SKM-1 (cell line): Measurements from ENCODE around the gene NSMF.
"Not testable (repeated sequence)": the region's sequence is repeated elsewhere in the genome, so short reads cannot be mapped to it uniquely, and the experiment has no call there.

Experiments
- DNase-seq: peaks from one replicate; lab custom pipeline; 2025; ENCODE audit not compliant: unreplicated experiment; lab: John Stamatoyannopoulos, UW

Gene NSMF

DNA sequence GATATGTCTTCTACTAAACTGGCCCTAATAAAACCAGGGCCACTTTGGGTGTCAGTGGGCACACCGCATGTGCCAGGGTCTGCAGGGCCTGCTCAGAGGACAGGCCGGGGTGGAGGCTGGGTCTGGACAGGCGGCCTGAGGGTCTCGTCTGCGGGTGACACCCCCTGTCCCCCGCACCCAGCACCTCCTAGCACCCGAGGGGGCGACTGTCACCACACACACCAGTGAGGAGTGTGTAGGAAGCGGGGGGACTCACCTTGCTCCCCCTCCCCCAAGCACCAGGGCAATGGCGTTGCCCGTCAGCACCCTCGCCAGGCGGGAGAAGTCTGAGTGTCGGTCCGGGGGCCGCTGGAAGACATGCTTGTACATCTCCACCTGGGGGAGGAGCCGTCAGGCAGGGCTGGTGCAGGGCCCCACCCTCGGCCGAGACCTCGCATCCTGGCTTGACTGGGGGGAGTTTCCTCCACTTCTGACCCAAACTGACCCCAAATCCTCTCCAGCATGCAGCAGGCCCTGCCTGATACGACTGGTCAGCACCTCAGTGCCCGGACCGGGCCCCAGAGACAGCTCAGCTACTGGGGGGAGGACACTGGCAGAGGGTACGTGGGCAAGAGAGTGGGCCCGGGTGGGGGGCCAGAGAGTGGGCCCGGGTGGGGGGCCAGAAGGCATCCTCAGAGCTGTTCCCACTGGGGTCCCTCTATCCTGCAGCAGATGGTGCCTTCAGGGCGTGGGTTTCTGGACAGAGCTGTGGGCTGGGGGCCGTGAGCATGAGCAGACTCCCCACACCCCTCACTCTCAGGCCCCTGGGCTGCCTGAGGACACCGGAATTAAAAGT is 18.9 kb upstream of the NSMF start:
- DNase-seq: no peak

DNA sequence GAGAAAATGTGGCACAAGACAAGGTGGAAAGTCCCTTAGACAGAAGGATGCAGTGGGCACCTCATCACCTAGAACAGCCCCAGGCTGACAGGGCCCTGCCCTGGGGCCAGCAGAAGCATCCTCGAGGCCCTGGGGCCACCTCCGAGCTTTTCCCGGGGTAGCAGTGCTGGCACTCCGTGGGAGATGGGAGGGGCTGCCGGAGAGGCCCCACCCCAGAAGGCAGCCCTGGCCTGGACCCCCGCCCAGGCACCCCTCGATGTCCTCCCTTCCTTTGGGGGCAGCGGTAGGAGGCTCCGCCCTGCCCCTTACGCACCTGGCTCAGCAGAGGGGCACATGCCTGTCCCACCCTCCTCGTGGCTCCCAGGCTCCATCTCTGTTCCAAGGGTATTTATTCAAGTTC is 17.7 kb upstream of the NSMF start:
- no peak for DNase-seq

DNA sequence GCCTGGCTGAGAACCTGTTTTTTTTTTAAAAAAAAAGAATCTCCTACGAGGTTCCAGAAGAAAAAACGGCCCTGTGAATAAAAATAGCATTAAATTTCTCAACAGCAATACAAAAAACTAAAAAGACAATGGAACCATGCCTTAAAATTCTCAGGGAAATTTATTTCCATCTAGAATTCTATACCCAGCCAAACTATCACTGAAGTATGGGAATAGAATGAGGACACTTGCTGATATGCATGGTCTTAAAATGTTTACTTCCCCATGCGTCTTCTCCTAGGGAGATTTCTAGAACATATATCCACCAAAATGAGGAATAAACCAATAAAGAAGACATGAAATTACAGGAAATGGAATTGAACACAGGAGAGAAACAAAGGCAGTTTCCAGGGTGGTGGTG is 16.5 kb upstream of the NSMF start:
- no peak for DNase-seq

DNA sequence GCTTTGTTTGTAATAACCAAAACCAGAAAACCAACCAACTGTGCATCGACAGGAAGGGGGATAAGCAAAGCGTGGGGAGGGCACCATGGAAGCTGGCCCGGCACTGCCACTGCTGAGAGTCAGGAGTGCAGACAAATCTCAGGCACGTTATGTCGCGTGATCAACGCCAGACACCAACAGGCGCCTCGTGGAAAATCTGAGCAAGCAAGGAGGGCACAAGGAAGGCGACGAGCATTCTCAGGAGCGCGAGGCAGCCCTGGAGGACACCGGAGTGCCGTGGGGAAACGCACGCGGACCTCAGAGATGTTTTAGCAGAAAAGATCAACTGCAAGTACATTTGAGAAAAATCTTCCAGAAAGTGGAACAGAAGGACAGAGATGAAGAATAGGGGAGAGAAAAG is 15.1 kb upstream of the NSMF start:
- no peak for DNase-seq

DNA sequence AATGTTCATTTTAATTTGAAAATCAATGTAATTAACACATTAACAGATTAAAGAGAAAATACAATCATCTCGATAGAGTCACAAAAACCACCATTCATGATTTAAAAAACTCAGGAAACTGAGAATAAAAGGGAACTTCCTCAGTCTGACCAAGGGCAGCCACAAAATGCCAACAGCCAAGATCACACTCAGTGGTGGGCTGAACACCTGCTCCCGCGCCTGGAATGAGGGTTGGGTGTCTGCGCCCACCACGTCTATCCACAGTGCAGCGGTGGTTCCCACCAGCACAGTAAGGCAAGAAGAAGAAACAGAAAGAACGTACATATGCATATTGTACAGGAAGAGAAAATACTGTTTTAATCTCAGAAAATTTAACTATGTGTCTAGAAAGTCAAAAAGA is 11.7 kb upstream of the NSMF start:
- DNase-seq: no peak

DNA sequence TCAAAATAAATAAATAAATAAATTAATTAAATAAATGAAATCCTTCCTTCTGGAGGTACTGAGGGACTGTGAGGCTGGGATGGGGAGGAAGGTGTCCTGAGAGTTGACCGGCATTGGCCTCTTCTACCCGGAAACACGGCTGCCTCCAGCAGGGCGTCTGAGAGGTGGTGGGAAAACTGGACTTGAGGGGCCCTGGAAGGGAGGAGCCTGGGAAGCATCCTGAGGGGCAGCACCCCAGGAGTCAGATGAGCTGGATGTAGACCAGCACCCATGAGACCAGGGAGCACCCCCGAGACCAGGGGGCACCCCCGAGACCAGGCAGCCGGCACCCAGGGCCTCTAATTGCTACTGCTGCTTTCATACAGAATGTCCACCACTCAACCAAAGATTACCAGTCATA is 8.8 kb upstream of the NSMF start:
- no peak for DNase-seq

DNA sequence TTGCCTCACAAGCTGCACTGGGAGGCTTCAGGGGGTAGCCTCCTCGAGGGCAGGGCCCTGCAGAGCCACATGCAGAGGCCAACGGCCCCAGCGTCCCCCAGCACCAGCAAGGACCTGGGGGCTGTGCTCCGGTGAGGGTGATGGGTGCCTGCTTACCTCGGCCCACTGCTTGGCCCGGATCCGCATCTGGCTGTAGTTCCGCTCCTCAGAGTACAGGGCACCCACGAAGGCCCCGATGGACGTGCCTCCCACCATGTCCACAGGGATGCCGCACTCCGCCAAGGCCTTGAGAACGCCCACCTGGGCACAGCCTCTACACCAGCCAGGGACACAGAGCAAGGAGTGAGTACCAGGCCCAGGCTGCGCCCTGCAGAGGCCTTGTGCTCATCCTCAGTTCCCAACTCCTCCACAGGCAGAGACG is 8.0 kb upstream of the NSMF start:
- no peak for DNase-seq

DNA sequence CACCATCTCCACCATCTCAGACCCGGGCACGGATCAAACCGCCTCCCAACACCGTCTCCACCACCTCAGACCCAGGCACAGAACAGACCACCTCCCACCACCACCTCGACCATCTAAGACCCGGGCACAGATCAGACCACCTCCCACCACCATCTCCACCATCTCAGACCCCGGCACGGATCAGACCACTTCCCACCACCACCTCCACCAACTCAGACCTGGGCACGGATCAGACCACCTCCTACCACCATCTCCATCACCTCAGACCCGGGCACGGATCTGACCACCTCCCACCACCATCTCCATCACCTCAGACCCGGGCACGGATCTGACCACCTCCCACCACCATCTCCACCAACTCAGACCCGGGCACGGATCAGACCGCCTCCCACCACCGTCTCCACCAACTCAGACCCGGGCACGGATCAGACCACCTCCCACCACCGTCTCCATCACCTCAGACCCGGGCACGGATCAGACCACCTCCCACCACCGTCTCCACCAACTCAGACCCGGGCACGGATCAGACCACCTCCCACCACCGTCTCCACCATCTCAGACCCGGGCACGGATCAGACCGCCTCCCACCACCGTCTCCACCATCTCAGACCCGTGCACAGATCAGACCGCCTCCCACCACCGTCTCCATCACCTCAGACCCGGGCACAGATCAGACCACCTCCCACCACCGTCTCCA is 7.4 kb upstream of the NSMF start:
- DNase-seq: not testable (repeated sequence)

DNA sequence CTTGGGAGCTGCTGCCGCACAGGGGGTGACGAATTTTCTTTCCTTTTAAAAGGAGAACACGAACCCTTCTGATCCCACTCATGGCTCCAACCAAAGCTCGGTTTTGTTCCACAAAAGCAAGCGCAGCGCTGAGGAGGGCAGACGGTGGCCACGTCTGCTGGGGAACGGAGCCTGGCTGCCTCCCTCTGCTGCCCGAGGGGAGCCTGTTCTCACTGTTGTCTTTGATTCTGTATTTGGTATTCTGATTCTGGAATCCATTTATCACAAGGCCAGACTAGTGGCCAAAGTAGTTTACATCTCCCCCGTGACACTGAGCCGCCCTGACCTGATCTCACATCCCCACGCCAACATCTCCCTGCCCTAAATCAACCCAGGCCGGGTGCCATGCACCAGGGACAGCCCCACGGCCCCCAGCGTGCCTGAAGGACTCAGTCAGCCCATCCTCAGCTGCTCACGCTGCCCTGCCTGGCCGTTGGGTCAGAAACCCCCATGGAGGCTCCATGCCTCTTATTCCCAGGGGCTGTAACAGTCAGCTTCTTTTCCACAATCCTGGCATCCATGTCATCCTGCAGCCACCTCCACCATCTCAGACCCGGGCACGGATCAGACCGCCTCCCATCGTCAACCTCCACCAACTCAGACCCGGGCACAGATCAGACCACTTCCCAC is 6.7 kb upstream of the NSMF start:
- DNase-seq: no peak

DNA sequence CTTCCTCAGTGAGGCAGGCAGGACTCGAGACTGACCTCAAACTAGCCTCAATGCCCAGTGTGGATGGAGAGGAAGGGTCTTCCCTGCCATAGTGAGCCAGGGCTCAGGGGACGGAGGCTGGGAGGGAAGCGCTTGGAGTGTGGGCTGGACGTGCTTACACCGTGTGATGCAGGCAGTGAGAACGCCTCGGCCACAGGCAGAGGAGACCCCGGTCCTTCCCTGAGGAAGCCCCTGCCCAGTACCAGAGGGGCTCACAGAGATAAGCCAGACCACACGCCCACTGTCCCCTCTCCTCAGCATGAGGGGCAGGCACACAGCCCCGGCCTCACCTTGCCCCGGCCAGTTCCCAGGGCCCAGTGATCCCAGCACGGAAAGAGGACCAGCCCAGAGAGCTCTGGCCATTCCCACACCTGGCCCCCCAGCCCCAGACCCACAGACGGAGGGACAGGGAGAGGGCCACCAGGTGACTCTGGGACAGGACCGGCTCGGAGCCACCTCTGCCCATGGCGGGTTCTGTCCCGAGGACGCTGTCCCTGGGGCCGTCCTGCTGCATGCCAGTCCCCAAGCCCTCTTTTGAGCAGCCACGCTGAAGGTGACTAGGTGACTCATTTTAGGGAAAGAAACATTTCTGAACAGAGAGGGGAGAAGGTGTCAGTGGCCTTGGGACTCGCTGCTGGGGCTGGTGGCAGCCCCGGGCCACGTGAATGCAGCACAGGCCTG is 6.0 kb upstream of the NSMF start:
- no peak for DNase-seq

DNA sequence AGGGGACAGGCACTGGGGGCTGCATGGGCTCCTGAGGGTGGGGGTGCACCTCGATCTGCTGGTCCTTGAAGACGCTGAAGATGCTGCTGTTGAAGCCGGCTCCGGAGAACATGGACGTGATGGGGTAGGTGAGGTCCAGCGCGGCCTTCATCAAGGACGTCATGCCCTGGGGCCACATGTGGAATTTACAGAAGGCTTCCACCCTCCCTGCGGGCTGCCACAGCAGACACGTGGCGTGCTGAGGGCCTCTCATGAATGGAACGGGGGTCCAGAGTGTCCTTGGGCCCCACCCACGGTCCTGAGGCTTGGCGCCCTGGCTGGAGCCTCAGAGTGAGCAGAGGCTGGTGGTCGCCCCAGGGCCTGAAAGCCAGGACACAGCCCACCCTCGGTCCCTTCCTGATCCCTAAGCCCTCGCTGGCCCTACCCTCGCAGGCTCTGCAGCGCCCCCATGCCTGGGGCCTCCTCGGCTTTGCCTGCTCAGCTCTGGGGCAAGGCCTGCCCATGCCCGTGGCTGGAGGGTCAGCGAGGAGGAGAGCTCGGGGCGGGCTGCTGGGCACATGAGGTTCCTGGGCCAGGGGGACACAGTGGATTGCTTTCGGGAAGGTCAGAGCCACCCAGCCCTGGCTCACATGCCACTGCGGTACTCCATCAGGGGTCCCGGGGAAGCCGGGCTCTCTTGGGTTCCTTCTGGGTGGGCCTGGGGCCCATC is 5.3 kb upstream of the NSMF start:
- DNase-seq: no peak

DNA sequence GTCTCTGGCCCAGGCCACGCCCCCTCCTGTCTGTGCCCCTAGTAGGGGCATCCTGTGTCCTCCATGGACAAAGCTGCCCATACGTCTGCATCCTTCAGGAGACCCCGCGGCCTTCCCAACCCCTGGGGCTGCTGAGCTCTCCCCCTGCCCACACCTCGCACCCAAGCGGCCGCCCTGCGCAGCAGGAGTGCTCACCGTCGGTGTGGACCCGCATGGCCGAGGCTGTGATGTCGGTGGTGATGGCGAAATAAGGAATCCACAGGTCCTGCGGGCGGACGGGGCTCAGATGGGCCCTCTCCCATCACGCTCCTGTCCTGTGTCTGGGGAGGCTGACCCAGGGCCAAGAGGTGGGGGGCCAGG is 4.8 kb upstream of the NSMF start:
- DNase-seq: no peak

DNA sequence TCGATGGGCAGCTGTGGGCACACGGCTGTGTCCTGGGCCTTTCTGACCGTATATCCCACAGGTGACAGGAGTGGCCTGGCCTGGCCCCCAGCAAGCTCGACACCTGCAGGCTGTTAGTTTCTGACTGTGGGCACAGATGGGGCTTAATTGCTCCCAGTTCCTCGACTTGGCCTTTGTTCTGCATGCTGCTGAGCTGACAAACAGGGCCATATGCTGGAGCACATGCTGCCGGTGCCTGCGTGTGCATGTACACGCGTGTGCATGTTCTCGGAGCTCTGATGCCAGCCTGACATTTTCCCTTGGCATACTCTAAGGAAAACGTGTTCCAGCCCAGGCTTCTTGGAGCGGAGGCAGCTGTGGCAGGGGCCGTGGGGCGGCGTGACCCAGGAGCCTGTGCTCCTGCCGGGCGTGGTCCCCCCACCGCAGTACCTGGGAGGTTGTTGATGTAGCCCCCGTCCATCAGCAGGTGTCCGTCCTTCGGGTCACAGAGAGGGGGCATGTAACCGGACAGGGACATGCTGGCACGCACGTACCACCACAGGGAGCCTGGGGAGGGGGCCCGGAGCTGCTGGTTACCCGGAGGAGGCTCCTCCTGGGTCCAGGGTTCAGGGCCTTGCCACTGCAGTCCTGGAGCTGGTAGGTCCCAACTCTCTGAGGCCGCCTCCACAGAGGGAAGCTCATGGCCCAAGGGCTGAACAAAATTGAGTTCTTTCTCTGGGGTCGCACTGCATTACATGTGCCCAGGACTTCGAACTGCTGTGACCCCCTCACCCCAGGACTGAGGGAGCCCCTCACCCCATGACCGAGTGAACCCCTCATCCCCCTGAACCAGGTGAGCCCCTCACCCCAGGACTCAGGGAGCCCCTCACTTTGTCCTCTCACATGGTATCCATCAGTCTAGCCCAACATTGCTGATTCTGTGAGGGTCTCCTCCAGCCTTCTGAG is 4.1 kb upstream of the NSMF start:
- no peak for DNase-seq

DNA sequence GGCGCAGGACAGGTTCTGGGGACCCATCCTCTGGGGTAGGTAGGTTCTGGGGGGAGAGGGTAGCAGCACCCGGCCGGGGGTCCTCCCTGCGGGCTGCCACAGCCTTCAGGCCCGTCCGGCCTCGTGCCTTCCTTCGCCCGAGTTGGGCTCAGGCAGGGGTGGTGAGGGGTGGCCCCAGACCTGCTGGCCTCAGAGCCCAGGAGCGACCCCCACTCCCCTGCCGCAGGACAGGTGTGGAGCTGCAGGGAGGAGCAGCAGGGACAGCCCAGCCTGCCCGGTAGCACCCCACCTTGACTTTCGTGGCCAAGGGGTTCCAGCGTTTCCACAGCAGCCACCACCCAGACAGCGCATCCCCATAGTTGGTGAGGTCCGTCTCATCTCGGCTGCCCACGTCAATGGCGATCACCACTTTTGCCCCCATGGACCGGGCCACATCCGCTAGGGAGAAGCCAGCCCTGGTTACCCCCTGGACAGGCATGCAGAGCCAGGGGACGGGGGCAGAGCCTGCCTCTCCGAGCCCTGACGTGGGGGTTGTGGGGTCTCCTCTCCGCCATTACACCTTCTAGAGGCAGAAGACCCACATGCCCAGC is 3.4 kb upstream of the NSMF start:
- DNase-seq: no peak

DNA sequence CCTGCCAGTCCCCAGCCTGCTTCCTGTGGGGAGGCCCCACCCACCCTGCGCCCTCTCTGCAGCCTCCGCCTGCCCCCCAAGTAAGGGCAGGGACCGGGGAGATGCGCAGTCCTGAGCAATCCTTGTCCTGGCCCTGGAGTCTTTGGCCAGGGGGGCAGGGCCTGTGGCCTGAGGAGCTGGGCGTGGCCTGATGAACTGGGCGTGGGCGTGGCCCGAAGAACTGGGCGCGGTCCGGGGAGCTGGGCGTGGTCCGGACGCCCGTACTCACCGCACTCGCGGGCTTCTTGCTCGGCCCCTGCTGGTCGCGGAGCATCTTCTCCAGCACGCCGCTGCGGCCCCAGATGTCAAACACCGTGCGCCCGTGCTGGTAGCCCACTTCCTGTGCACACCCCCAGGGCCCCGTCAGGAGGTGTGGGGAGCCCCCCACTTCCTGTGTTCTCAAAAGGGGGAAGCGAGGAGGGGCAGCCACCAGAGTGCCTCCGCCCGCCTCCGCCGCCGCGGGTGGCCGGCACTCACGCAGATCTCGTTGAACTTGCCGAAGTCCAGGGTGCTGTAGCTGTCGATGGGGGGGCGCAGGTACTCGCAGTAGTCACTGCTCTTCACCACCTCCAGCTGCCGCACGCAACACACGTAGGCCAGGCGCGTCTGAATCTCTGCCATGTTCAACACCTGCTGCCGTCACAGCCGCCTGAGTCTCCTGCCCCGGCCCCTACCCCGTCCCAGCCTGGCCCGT is 2.7 kb upstream of the NSMF start:
- no peak for DNase-seq

DNA sequence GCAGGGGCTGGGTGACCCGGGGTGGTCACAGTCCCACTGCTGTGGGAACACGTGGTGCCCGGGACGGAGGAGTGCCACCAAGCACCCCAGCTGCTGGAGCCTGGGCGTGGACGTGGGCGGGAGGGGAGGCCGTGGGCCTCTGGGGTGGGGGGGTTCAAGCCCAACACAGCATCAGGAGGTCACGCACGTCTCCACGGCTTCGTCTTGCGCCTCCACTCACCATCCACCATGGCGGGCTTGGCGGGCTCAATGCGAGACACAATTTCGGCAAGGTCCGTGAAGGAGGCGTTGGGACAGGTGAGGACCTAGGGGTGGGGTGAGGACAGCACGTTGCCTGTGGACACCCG is 2.2 kb upstream of the NSMF start:
- DNase-seq: no peak

DNA sequence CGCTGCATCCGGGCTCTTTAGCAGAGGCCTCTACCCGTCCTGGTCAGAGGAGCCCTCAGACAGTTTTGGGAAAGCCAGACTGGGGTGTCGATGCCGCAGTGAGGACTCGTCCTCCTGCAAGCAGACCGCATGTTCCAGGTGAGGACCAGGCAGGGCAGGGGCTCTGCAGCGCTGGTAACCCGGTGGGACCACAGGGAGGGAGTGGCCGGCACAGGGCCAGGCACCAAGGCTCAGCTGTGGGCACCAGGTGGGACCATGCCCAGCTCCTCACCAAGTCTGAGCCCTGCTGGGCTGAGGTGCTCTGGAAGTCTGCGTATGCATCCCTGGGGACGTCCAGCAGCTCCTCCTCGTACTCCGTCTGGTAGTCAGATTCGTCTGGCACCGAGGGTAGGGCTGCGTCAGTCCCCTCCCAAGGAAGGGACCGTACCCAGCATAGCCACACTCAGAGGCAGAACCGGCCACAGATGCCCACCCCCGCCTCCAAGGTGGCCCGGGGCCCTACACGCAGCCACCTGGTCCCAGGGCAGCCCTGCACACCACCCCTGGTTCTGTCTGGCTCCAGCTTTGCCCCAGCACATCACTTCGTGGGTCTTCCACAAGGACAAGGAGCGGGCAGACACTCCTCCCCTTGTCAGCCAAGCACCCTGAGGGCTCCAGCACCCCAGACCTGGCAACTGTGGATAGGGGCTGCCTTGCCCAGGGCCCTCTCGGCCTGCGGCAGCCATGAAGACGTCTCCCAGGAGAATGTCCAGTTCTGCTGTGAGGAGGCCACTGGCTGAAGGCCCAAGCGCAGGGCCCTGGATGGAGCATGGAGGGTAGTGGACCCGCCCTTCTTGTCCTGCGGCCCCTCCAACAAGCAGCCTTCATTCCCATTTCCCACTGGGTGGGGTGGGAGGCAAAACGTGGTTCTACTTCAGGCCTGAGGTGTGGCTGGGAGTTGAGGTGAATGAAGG is 1.5 kb upstream of the NSMF start:
- DNase-seq: no peak
